Activated T-helper 17 cell treated with anti-CD3 and anti-CD28 coated beads, Interleukin-2, amount 50 U/mL, for 72 hours (primary cell): ENCODE data around the gene ZP2. TPM values are rescaled to one million over a fixed set of nuclear protein-coding genes. Genes with fewer than 3 reads are reported as not detected.
"Not testable (repeated sequence)": the region's sequence is repeated elsewhere in the genome, so short reads cannot be mapped to it uniquely, and the experiment has no call there.

ENCODE experiments used
- ATAC-seq: fragments of 150-1000 bp; cut with Tn5 transposase; replicated peaks from 2 replicates; pipeline ENCODE4 v1.10.0; 2021; ENCODE audit warnings: mild to moderate bottlenecking, moderate library complexity
- H3K27ac Mint-ChIP-seq: one replicate; pipeline ENCODE4 v1.8.0; 2022; ENCODE audit warnings: mixed read lengths
- H3K27me3 Mint-ChIP-seq: one replicate; pipeline ENCODE4 v1.8.0; 2022; ENCODE audit warnings: mixed read lengths
- H3K36me3 Mint-ChIP-seq: one replicate; pipeline ENCODE4 v1.8.0; 2022; ENCODE audit warnings: low read depth, mild to moderate bottlenecking, mixed read lengths
- H3K4me1 Mint-ChIP-seq: one replicate; pipeline ENCODE4 v1.8.0; 2022; ENCODE audit warnings: mixed read lengths
- H3K4me3 Mint-ChIP-seq: one replicate; pipeline ENCODE4 v1.8.0; 2022; ENCODE audit warnings: mild to moderate bottlenecking, mixed read lengths
- H3K9me3 Mint-ChIP-seq: one replicate; pipeline ENCODE4 v1.8.0; 2022; ENCODE audit warnings: mixed read lengths
- total RNA-seq, 2 donors: library from RNA; stranded (reverse); gene quantifications; one replicate each; pipeline ENCODE4 v1.2.3, GENCODE V29; 2022

Gene ZP2
- not detected for total RNA-seq

- Mint-ChIP-seq H3K4me1 (no peaks in the 10 kb centered on the region), H3K36me3 (no peaks in the 10 kb centered on the region), H3K27ac (no peak within 1 kb of the TSS), H3K9me3 (no peaks in the 10 kb centered on the region), H3K27me3 (peaks cover 19% of the 10 kb centered on the region), H3K4me3 (no peak within 1 kb of the TSS)
- no peak for ATAC-seq
These were observed at the start of gene ZP2 for GRCh38 chr16:21211486-21211885. TSS of gene ZP2 (minus strand) at chr16:21211574. CDS start at chr16:21211547, 27 bp downstream.

- Mint-ChIP-seq H3K36me3 (no peaks in the 10 kb centered on the region), H3K27me3 (peaks cover 13% of the 10 kb centered on the region), H3K4me3 (no peak overlapping the region), H3K4me1 (no peaks in the 10 kb centered on the region), H3K27ac (no peak overlapping the region), H3K9me3 (no peaks in the 10 kb centered on the region)
- ATAC-seq: no peak
These were observed 45.9 kb upstream of the ZP2 start for GRCh38 chr16:21257284-21257683.

GRCh38 chr16:21256636-21257035 lies 45.3 kb upstream of the ZP2 start:
- Mint-ChIP-seq H3K4me1 (no peaks in the 10 kb centered on the region), H3K36me3 (no peaks in the 10 kb centered on the region), H3K9me3 (no peaks in the 10 kb centered on the region), H3K27ac (no peak overlapping the region), H3K27me3 (peaks cover 13% of the 10 kb centered on the region), H3K4me3 (no peak overlapping the region)
- ATAC-seq: no peak

- no peak for ATAC-seq
- Mint-ChIP-seq H3K27ac (no peak overlapping the region), H3K36me3 (no peaks in the 10 kb centered on the region), H3K4me1 (no peaks in the 10 kb centered on the region), H3K27me3 (peaks cover 30% of the 10 kb centered on the region), H3K9me3 (no peaks in the 10 kb centered on the region), H3K4me3 (no peak overlapping the region)
These were observed 42.1 kb upstream of the ZP2 start for GRCh38 chr16:21253470-21253869.

- H3K9me3 Mint-ChIP-seq: no peaks in the 10 kb centered on the region
- H3K36me3 Mint-ChIP-seq: no peaks in the 10 kb centered on the region
- peaks cover 25% of the 10 kb centered on the region for H3K27me3 Mint-ChIP-seq
- no peak for ATAC-seq
- no peaks in the 10 kb centered on the region for H3K4me1 Mint-ChIP-seq
- H3K4me3 Mint-ChIP-seq: no peak overlapping the region
- H3K27ac Mint-ChIP-seq: no peak overlapping the region
These were observed 38.9 kb upstream of the ZP2 start for GRCh38 chr16:21250072-21250923.

- not testable (repeated sequence) for H3K36me3 Mint-ChIP-seq, H3K4me3 Mint-ChIP-seq, ATAC-seq, H3K9me3 Mint-ChIP-seq, H3K27ac Mint-ChIP-seq, H3K4me1 Mint-ChIP-seq
- H3K27me3 Mint-ChIP-seq: peaks cover 23% of the 10 kb centered on the region
These were observed 36.8 kb upstream of the ZP2 start for GRCh38 chr16:21248179-21248578.

GRCh38 chr16:21244518-21245215 lies 33.3 kb upstream of the ZP2 start:
- Mint-ChIP-seq H3K4me1 (no peaks in the 10 kb centered on the region), H3K4me3 (no peak overlapping the region), H3K9me3 (no peaks in the 10 kb centered on the region), H3K27me3 (peaks cover 13% of the 10 kb centered on the region), H3K36me3 (no peaks in the 10 kb centered on the region), H3K27ac (no peak overlapping the region)
- ATAC-seq: no peak

- Mint-ChIP-seq H3K4me3 (no peak overlapping the region), H3K36me3 (no peaks in the 10 kb centered on the region), H3K4me1 (no peaks in the 10 kb centered on the region), H3K27me3 (peaks cover 10% of the 10 kb centered on the region), H3K9me3 (no peaks in the 10 kb centered on the region), H3K27ac (no peak overlapping the region)
- no peak for ATAC-seq
These were observed 31.4 kb upstream of the ZP2 start for GRCh38 chr16:21242756-21243155.

- Mint-ChIP-seq H3K36me3 (no peaks in the 10 kb centered on the region), H3K9me3 (no peaks in the 10 kb centered on the region), H3K4me1 (no peaks in the 10 kb centered on the region), H3K27ac (no peak overlapping the region), H3K27me3 (peaks cover 14% of the 10 kb centered on the region), H3K4me3 (no peak overlapping the region)
- no peak for ATAC-seq
These were observed 28.3 kb upstream of the ZP2 start for GRCh38 chr16:21239646-21240045.

GRCh38 chr16:21236831-21237230 lies 25.5 kb upstream of the ZP2 start:
- peaks cover 35% of the 10 kb centered on the region for H3K27me3 Mint-ChIP-seq
- H3K4me3 Mint-ChIP-seq: no peak overlapping the region
- no peaks in the 10 kb centered on the region for H3K4me1 Mint-ChIP-seq
- H3K36me3 Mint-ChIP-seq: no peaks in the 10 kb centered on the region
- no peaks in the 10 kb centered on the region for H3K9me3 Mint-ChIP-seq
- no peak for ATAC-seq
- no peak overlapping the region for H3K27ac Mint-ChIP-seq

- Mint-ChIP-seq H3K9me3 (no peaks in the 10 kb centered on the region), H3K4me1 (no peaks in the 10 kb centered on the region), H3K27ac (no peak overlapping the region), H3K36me3 (no peaks in the 10 kb centered on the region), H3K27me3 (peaks cover 44% of the 10 kb centered on the region), H3K4me3 (no peak overlapping the region)
- no peak for ATAC-seq
These were observed 23.8 kb upstream of the ZP2 start for GRCh38 chr16:21235199-21235585.

- no peaks in the 10 kb centered on the region for H3K4me1 Mint-ChIP-seq
- no peaks in the 10 kb centered on the region for H3K36me3 Mint-ChIP-seq
- no peak within 1 kb of the TSS for H3K27ac Mint-ChIP-seq
- no peak for ATAC-seq
- H3K4me3 Mint-ChIP-seq: no peak within 1 kb of the TSS
- H3K27me3 Mint-ChIP-seq: peaks cover 55% of the 10 kb centered on the region
- H3K9me3 Mint-ChIP-seq: no peaks in the 10 kb centered on the region
These were observed 22.3 kb upstream of the ZP2 start, which contains the start of gene ANKS4B for GRCh38 chr16:21233521-21234150. TSS of gene ANKS4B (plus strand) at chr16:21233699. CDS start at chr16:21233738, 39 bp downstream.

GRCh38 chr16:21233045-21233520 lies 21.7 kb upstream of the ZP2 start:
- Mint-ChIP-seq H3K27ac (no peak overlapping the region), H3K4me3 (no peak overlapping the region), H3K9me3 (no peaks in the 10 kb centered on the region), H3K4me1 (no peaks in the 10 kb centered on the region), H3K36me3 (no peaks in the 10 kb centered on the region), H3K27me3 (peaks cover 60% of the 10 kb centered on the region)
- no peak for ATAC-seq

GRCh38 chr16:21228361-21228872 lies 17.0 kb upstream of the ZP2 start:
- Mint-ChIP-seq H3K4me1 (peaks cover 5% of the 10 kb centered on the region), H3K9me3 (no peaks in the 10 kb centered on the region), H3K36me3 (no peaks in the 10 kb centered on the region), H3K27ac (no peak overlapping the region), H3K4me3 (no peak overlapping the region), H3K27me3 (peaks cover 60% of the 10 kb centered on the region)
- no peak for ATAC-seq
